GM12801 (cell line): ENCODE measurements around the gene WASF3.

Source experiments
- TF ChIP-seq, protein P1 (sequence below): IDR thresholded peaks from one replicate; pipeline ENCODE4 v1.5.1; 2011; ENCODE audit warnings: control low read depth; ENCODE audit not compliant: insufficient read length; ENCODE audit errors: extremely low read depth

The WASF3 gene

DNA sequence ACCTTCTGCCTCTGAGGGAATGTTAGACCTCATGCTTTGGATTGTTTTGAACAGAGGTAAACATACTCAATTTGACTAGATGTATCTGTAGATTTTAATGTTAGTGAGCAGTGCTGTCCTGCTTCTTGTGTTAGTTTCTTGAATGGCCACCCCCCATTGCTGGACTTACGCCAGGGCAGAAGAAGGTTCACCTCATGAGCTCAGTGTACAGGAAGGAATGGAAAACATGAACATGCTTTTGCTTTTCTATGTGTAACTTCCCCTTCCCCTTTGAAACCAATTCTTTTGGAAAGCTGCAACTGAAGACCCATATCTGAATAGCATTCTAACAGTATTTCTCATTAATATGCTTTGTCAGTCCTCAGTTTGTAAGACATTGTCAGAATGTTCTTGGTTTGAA is 32.3 kb downstream of the WASF3 start:
- TF ChIP-seq, protein P1, sequence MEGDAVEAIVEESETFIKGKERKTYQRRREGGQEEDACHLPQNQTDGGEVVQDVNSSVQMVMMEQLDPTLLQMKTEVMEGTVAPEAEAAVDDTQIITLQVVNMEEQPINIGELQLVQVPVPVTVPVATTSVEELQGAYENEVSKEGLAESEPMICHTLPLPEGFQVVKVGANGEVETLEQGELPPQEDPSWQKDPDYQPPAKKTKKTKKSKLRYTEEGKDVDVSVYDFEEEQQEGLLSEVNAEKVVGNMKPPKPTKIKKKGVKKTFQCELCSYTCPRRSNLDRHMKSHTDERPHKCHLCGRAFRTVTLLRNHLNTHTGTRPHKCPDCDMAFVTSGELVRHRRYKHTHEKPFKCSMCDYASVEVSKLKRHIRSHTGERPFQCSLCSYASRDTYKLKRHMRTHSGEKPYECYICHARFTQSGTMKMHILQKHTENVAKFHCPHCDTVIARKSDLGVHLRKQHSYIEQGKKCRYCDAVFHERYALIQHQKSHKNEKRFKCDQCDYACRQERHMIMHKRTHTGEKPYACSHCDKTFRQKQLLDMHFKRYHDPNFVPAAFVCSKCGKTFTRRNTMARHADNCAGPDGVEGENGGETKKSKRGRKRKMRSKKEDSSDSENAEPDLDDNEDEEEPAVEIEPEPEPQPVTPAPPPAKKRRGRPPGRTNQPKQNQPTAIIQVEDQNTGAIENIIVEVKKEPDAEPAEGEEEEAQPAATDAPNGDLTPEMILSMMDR = no peak

DNA sequence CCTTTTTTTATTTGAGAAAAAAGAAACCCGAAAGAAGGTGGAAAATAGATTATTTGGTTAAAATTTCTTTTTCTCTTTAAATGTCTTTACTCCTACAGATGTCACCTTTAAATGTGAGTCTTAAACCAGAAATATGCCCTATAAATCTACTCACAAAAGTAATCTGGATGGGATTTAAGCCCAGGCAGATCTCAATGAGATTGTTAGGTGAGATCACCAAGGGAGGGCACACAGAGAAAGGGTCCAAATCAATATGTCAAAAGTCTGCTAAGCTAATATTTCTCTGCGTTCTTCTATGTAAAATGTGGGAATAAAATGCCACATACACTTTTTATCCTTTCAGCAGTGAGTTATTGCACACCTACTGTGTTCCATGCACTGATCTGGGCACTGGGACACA is 32.9 kb downstream of the WASF3 start:
- TF ChIP-seq, protein P1 = no peak

- TF ChIP-seq, protein P1 = no peak
Measured at GRCh38 chr13:26590951-26591350, 33.5 kb downstream of the WASF3 start.

- TF ChIP-seq, protein P1 = no peak
Measured at GRCh38 chr13:26591672-26592071, 34.2 kb downstream of the WASF3 start.

DNA sequence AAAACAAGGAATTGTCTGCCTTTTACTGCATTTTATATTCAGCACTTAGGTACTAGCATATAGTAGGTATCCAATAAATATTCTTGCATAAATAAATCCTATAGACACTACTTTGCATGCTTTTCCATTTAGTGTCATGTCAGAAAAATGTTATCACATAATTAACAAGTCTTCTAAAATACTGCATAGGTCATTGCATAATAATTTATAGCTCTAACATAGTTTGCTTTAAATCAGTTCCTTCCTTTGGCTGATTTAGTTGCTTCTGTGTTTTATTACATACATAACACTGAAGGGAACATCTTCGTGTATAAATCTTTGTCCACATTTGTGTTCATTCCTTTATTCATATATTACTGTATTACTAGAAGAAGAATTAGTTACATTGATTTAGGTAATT is 36.2 kb downstream of the WASF3 start:
- TF ChIP-seq, protein P1 = no peak

- TF ChIP-seq, protein P1 = no peak
Measured at GRCh38 chr13:26594363-26594762, 36.9 kb downstream of the WASF3 start.

GRCh38 chr13:26596458-26596857 is 39.0 kb downstream of the WASF3 start:
- TF ChIP-seq, protein P1 = no peak

GRCh38 chr13:26599403-26599802 is 41.9 kb downstream of the WASF3 start:
- TF ChIP-seq, protein P1 = no peak
